NB4 (cell line): ENCODE measurements around the gene ANKRD61.

ENCODE experiments used
- POLR2A ChIP-seq: IDR thresholded peaks from 2 replicates; pipeline ENCODE4 v1.6.1; 2011; ENCODE audit warnings: mild to moderate bottlenecking; ENCODE audit not compliant: insufficient read length; ENCODE audit errors: extremely low read depth
- TF ChIP-seq, protein P1 (sequence below): IDR thresholded peaks from one replicate; pipeline ENCODE4 v1.5.1; 2012; ENCODE audit warnings: low read depth, low read length
- TF ChIP-seq, protein P2 (sequence below): IDR thresholded peaks from 2 replicates; pipeline ENCODE4 v1.6.1; 2011; ENCODE audit warnings: low read depth, low read length

DNA sequence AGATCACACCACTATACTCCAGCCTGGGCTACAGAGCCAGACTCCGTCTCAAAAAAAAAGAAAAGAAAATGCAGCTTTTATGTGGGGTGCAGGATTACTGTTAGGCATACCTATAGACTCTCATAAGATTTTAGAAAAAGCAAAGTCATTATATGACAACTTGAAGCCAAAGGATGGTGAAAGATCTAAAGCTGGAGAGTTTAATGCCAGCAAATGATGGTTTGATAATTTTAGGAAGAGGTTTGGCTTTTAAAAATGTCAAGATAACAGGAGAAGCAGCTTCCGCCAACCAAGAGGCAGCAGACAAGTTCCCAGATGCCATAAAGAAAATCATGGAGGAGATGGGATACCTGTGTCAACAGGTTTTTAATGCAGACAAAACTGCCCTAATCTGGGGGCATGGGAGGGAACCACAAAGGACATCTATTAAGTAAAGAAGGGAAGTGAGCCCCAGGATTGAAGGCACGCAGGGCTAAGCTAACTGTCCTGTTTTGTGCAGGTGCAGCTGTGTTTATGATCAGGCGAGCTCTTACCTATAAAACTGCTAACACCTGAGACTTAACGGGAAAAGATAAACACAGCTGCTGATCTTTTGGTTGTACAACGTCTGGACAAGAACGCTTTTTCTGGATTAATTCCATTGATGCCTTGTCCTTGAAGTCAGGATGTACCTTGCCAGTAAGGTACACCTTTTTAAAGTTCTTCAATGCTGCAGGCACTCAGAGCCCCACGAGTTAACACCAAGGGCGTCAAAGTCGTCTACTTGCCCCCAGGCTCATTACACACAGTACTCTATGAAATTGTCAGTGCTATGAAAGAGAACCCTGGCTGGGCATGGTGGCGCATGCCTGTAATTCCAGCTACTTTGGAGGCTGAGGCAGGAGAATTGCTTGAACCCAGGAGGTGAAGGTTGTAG lies 10.5 kb upstream of the ANKRD61 start:
- TF ChIP-seq, protein P1, sequence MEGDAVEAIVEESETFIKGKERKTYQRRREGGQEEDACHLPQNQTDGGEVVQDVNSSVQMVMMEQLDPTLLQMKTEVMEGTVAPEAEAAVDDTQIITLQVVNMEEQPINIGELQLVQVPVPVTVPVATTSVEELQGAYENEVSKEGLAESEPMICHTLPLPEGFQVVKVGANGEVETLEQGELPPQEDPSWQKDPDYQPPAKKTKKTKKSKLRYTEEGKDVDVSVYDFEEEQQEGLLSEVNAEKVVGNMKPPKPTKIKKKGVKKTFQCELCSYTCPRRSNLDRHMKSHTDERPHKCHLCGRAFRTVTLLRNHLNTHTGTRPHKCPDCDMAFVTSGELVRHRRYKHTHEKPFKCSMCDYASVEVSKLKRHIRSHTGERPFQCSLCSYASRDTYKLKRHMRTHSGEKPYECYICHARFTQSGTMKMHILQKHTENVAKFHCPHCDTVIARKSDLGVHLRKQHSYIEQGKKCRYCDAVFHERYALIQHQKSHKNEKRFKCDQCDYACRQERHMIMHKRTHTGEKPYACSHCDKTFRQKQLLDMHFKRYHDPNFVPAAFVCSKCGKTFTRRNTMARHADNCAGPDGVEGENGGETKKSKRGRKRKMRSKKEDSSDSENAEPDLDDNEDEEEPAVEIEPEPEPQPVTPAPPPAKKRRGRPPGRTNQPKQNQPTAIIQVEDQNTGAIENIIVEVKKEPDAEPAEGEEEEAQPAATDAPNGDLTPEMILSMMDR: no peak
- TF ChIP-seq POLR2A: no peak
- TF ChIP-seq, protein P2, sequence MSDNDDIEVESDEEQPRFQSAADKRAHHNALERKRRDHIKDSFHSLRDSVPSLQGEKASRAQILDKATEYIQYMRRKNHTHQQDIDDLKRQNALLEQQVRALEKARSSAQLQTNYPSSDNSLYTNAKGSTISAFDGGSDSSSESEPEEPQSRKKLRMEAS: no peak
